GM10248 (cell line): ENCODE data around the gene PMIS2.

Experiments used
- CTCF ChIA-PET: fragments of 300-600 bp; sonication (Branson Sonifier 250); formaldehyde crosslinking; extraction: SDS; loops from one replicate; lab custom pipeline; 2021; ENCODE audit warnings: antibody characterized with exemption; lab: Yijun Ruan, JAX
- POLR2A ChIA-PET: fragments of 350-650 bp; sonication (Branson Sonifier 250); formaldehyde crosslinking; extraction: SDS; loops from one replicate; lab custom pipeline; 2020; ENCODE audit warnings: antibody characterized with exemption; lab: Yijun Ruan, JAX
- DNase-seq: peaks from one replicate; pipeline ENCODE4 v3.0.0; 2012; ENCODE audit errors: extremely low spot score
- TF ChIP-seq, protein P1 (sequence below): IDR thresholded peaks from 2 replicates; pipeline ENCODE4 v1.5.1; 2012; ENCODE audit warnings: mild to moderate bottlenecking, low read depth; ENCODE audit errors: extremely low read depth, missing control alignments, control extremely low read depth

Gene PMIS2

GRCh38 chr19:35559281-35559659 is 26.7 kb upstream of the PMIS2 start:
- peak; percentile 77 for DNase-seq
- CTCF ChIA-PET = interaction anchor here (0.9 to 4.7 kb wide), 3 partner anchors 11 to 64 kb away, joined by 3 to 44 read pairs (median 3); no protein-coding TSS in a partner anchor
- POLR2A ChIA-PET = no interaction called here
- TF ChIP-seq, protein P1, sequence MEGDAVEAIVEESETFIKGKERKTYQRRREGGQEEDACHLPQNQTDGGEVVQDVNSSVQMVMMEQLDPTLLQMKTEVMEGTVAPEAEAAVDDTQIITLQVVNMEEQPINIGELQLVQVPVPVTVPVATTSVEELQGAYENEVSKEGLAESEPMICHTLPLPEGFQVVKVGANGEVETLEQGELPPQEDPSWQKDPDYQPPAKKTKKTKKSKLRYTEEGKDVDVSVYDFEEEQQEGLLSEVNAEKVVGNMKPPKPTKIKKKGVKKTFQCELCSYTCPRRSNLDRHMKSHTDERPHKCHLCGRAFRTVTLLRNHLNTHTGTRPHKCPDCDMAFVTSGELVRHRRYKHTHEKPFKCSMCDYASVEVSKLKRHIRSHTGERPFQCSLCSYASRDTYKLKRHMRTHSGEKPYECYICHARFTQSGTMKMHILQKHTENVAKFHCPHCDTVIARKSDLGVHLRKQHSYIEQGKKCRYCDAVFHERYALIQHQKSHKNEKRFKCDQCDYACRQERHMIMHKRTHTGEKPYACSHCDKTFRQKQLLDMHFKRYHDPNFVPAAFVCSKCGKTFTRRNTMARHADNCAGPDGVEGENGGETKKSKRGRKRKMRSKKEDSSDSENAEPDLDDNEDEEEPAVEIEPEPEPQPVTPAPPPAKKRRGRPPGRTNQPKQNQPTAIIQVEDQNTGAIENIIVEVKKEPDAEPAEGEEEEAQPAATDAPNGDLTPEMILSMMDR = no peak

GRCh38 chr19:35559781-35560180 is 26.2 kb upstream of the PMIS2 start:
- ChIA-PET CTCF (interaction anchor here (0.9 to 4.7 kb wide), 3 partner anchors 11 to 65 kb away, joined by 3 to 44 read pairs (median 3); no protein-coding TSS in a partner anchor), POLR2A (no interaction called here)
- no peak for DNase-seq
- TF ChIP-seq, protein P1 = no peak

GRCh38 chr19:35560271-35560670 is 25.7 kb upstream of the PMIS2 start:
- CTCF ChIA-PET = interaction anchor here (4.7 kb wide), 1 partner anchor 12 kb away, joined by 44 read pairs; no protein-coding TSS in a partner anchor
- TF ChIP-seq, protein P1 = no peak
- POLR2A ChIA-PET = no interaction called here

DNA sequence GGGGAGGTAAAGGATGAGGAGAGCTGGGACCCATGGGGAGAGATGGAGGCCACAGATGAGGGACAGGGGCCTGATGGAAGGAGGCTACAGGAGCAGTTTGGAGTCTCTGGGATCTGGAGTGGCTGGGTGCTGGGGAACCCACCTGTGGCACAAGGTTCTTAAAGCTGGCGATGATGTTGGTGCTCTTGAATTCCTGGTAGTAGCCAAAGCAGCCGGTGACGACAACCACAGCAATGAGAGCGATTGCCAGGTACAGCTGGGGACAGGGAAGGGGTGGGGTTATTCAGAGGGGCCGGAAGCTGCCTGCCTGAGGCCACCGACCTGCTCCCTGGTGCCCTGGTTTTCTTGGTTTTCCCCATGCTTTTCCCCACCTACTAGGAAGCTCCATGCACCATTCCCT is 25.3 kb upstream of the PMIS2 start:
- TF ChIP-seq, protein P1 = no peak
- ChIA-PET POLR2A (no interaction called here), CTCF (no interaction called here)
- DNase-seq = no peak

More at GRCh38 chr19:35560271-35560670, 25.7 kb upstream of the PMIS2 start:
- DNase-seq = no peak

GRCh38 chr19:35561436-35561835 is 24.5 kb upstream of the PMIS2 start:
- ChIA-PET POLR2A (no interaction called here), CTCF (no interaction called here)
- TF ChIP-seq, protein P1 = no peak
- no peak for DNase-seq

DNA sequence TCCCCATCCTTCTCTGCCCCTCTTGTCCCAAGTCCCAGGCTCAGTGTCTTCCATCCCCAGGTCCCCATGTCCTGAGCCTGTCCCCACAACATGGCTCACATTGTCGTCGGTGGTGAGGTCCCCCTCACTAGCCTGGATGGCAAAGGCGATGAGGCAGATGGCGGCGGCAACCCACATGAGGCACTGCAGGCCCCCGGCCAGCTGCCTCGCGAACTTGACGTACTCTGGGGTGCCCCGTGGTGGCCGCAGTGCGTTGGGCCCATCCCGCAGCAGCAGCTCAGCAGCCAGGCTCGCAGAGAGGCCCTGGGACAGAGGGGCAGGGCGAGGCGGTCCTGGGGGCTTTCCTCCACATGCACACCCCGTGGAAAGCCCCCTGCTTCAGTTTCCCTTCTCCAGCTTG is 23.6 kb upstream of the PMIS2 start:
- TF ChIP-seq, protein P1 = no peak
- DNase-seq = no peak
- ChIA-PET POLR2A (interaction anchor here (0.5 kb wide), 1 partner anchor 287 kb away, joined by 3 read pairs; no protein-coding TSS in a partner anchor), CTCF (interaction anchor here (1.0 to 4.4 kb wide), 2 partner anchors 13 to 52 kb away, joined by 3 to 21 read pairs; no protein-coding TSS in a partner anchor)
